Measurements from ENCODE around the gene LRRC27.
"Not testable (repeated sequence)": the region's sequence is repeated elsewhere in the genome, so short reads cannot be mapped to it uniquely, and the experiment has no call there.

Gene LRRC27

GRCh38 chr10:132375116-132375794 lies 43.3 kb downstream of the LRRC27 start:
- no peak overlapping the region for H3K4me3 ChIP-seq (ENCODE audit: low read depth, low read length)
- CTCF ChIA-PET = no interaction called here
- POLR2A ChIA-PET = no interaction called here
- TF ChIP-seq CTCF (IDR thresholded peaks at IDR 0.05; ENCODE audit: insufficient read depth, low read length, missing control alignments) = no peak
- no peak for DNase-seq (ENCODE audit: low read depth, low spot score)

- POLR2A ChIA-PET = no interaction called here
- no peak for DNase-seq (ENCODE audit: low read depth, low spot score)
- TF ChIP-seq CTCF (IDR thresholded peaks at IDR 0.05; ENCODE audit: insufficient read depth, low read length, missing control alignments) = no peak
- CTCF ChIA-PET = no interaction called here
- no peak overlapping the region for H3K4me3 ChIP-seq (ENCODE audit: low read depth, low read length)
These were observed 43.9 kb downstream of the LRRC27 start for GRCh38 chr10:132375795-132376297.

GRCh38 chr10:132376394-132376851 lies 44.4 kb downstream of the LRRC27 start:
- CTCF ChIA-PET = interaction anchor here (1.5 kb wide), 1 partner anchor 277 kb away, joined by 4 read pairs; no protein-coding TSS in a partner anchor
- POLR2A ChIA-PET = no interaction called here
- no peak for TF ChIP-seq CTCF (IDR thresholded peaks at IDR 0.05; ENCODE audit: insufficient read depth, low read length, missing control alignments)
- no peak overlapping the region for H3K4me3 ChIP-seq (ENCODE audit: low read depth, low read length)
- DNase-seq (ENCODE audit: low read depth, low spot score) = no peak

GRCh38 chr10:132377326-132377725 lies 45.3 kb downstream of the LRRC27 start:
- CTCF ChIA-PET = interaction anchor here (0.6 to 1.5 kb wide), 3 partner anchors 10 to 276 kb away, joined by 3 to 5 read pairs (median 4); no protein-coding TSS in a partner anchor
- no peak for DNase-seq (ENCODE audit: low read depth, low spot score)
- no peak for TF ChIP-seq CTCF (IDR thresholded peaks at IDR 0.05; ENCODE audit: insufficient read depth, low read length, missing control alignments)
- POLR2A ChIA-PET = no interaction called here
- no peak overlapping the region for H3K4me3 ChIP-seq (ENCODE audit: low read depth, low read length)

GRCh38 chr10:132379026-132379425 lies 47.0 kb downstream of the LRRC27 start:
- H3K4me3 ChIP-seq (ENCODE audit: low read depth, low read length); POLR2A ChIA-PET; DNase-seq (ENCODE audit: low read depth, low spot score); CTCF ChIA-PET: not testable (repeated sequence)

GRCh38 chr10:132380986-132381385 lies 49.0 kb downstream of the LRRC27 start:
- CTCF ChIA-PET = interaction anchor here (1.6 to 2.3 kb wide), 3 partner anchors 10 to 66 kb away, joined by 4 to 8 read pairs (median 5); no protein-coding TSS in a partner anchor
- POLR2A ChIA-PET; DNase-seq (ENCODE audit: low read depth, low spot score); H3K4me3 ChIP-seq (ENCODE audit: low read depth, low read length): not testable (repeated sequence)

GRCh38 chr10:132381741-132382140 lies 49.7 kb downstream of the LRRC27 start:
- TF ChIP-seq CTCF (IDR thresholded peaks at IDR 0.05; ENCODE audit: insufficient read depth, low read length, missing control alignments) = no peak
- ChIA-PET POLR2A (no interaction called here), CTCF (interaction anchor here (0.9 to 2.3 kb wide), 4 partner anchors 11 to 159 kb away, joined by 3 to 8 read pairs (median 4); no protein-coding TSS in a partner anchor)
- H3K4me3 ChIP-seq (ENCODE audit: low read depth, low read length) = no peak overlapping the region
- DNase-seq (ENCODE audit: low read depth, low spot score) = no peak

All from AG04449 (cell line).